Measurements from ENCODE around the gene SIGLEC6.

Gene SIGLEC6

GRCh38 chr19:51472607-51473006 is 58.9 kb downstream of the SIGLEC6 start:
- no peak for DNase-seq

GRCh38 chr19:51471527-51471926 is 59.9 kb downstream of the SIGLEC6 start:
- no peak for DNase-seq

- no peak for DNase-seq
These were observed 60.5 kb downstream of the SIGLEC6 start for GRCh38 chr19:51470966-51471365.

GRCh38 chr19:51469629-51470028 is 61.8 kb downstream of the SIGLEC6 start:
- DNase-seq = no peak

GRCh38 chr19:51469162-51469561 is 62.3 kb downstream of the SIGLEC6 start:
- DNase-seq = no peak

- DNase-seq = no peak
These were observed 62.9 kb downstream of the SIGLEC6 start for GRCh38 chr19:51468545-51468920.

- DNase-seq = no peak
These were observed 63.5 kb downstream of the SIGLEC6 start for GRCh38 chr19:51467864-51468544.
